Ammon's horn (tissue), 1 donor: ENCODE results near the gene MYT1.
A peak's percentile ranks its signal among the peaks of the same experiment; 100 is the strongest.
"Not testable (repeated sequence)": the region's sequence is repeated elsewhere in the genome, so short reads cannot be mapped to it uniquely, and the experiment has no call there.

Experiments used
- DNase-seq: peaks from one replicate; pipeline ENCODE4 v3.0.0-alpha.2; 2016; ENCODE audit warnings: low spot score

The MYT1 gene

GRCh38 chr20:64266988-64267387 lies 102.7 kb downstream of the MYT1 start:
- no peak for DNase-seq

GRCh38 chr20:64268174-64268573 lies 103.9 kb downstream of the MYT1 start:
- no peak for DNase-seq

- no peak for DNase-seq
Measured at GRCh38 chr20:64269604-64270411, 105.6 kb downstream of the MYT1 start.

GRCh38 chr20:64271636-64272035 lies 107.4 kb downstream of the MYT1 start:
- DNase-seq, result no peak

- DNase-seq, result no peak
Measured at GRCh38 chr20:64273109-64273508, 108.9 kb downstream of the MYT1 start.

- DNase-seq, result no peak
Measured at GRCh38 chr20:64276817-64277216, 112.6 kb downstream of the MYT1 start.

GRCh38 chr20:64277571-64278316 lies 113.5 kb downstream of the MYT1 start:
- no peak for DNase-seq

- DNase-seq, result no peak
Measured at GRCh38 chr20:64278317-64278681, 114.0 kb downstream of the MYT1 start.

GRCh38 chr20:64279826-64280459 lies 115.7 kb downstream of the MYT1 start:
- no peak for DNase-seq

- DNase-seq, result no peak
Measured at GRCh38 chr20:64280460-64280843, 116.2 kb downstream of the MYT1 start.

GRCh38 chr20:64283646-64284045 lies 119.4 kb downstream of the MYT1 start:
- DNase-seq, result no peak

- peak; percentile 33 for DNase-seq
Measured at GRCh38 chr20:64285579-64286446, 121.6 kb downstream of the MYT1 start.

- not testable (repeated sequence) for DNase-seq
Measured at GRCh38 chr20:64286447-64287263, 122.4 kb downstream of the MYT1 start.

GRCh38 chr20:64287264-64287590 lies 123.0 kb downstream of the MYT1 start:
- DNase-seq, result not testable (repeated sequence)
